ENCODE data around the gene USP7. TPM values are rescaled to one million over a fixed set of nuclear protein-coding genes. Genes with fewer than 3 reads are reported as not detected.
A peak's percentile ranks its signal among the peaks of the same experiment; 100 is the strongest.
"Not testable (repeated sequence)": the region's sequence is repeated elsewhere in the genome, so short reads cannot be mapped to it uniquely, and the experiment has no call there.

USP7 gene
- total RNA-seq, 1 donor = 55.3 TPM

- no peak for TF ChIP-seq CTCF (IDR thresholded peaks at IDR 0.05; ENCODE audit: insufficient read depth, low read length)
- no peak for DNase-seq (ENCODE audit: low read depth)
- no peak overlapping the region for H3K4me3 ChIP-seq (ENCODE audit: low read depth, low read length)
Measured at GRCh38 chr16:8975039-8975438, 11.3 kb upstream of the USP7 start.

GRCh38 chr16:8972843-8973586 is 9.3 kb upstream of the USP7 start:
- peak; percentile 84 for DNase-seq (ENCODE audit: low read depth)
- TF ChIP-seq CTCF (IDR thresholded peaks at IDR 0.05; ENCODE audit: insufficient read depth, low read length) = no peak
- H3K4me3 ChIP-seq (ENCODE audit: low read depth, low read length) = no peak overlapping the region

GRCh38 chr16:8971416-8971815 is 7.7 kb upstream of the USP7 start:
- no peak for DNase-seq (ENCODE audit: low read depth)
- no peak overlapping the region for H3K4me3 ChIP-seq (ENCODE audit: low read depth, low read length)
- TF ChIP-seq CTCF (IDR thresholded peaks at IDR 0.05; ENCODE audit: insufficient read depth, low read length) = no peak

GRCh38 chr16:8969202-8969897 is 5.6 kb upstream of the USP7 start:
- peak; percentile 6 for DNase-seq (ENCODE audit: low read depth)
- H3K4me3 ChIP-seq (ENCODE audit: low read depth, low read length) = not testable (repeated sequence)

GRCh38 chr16:8968054-8968453 is 4.3 kb upstream of the USP7 start:
- DNase-seq (ENCODE audit: low read depth) = not testable (repeated sequence)

GRCh38 chr16:8967132-8967821 is 3.6 kb upstream of the USP7 start:
- no peak for DNase-seq (ENCODE audit: low read depth)
- TF ChIP-seq CTCF (IDR thresholded peaks at IDR 0.05; ENCODE audit: insufficient read depth, low read length) = no peak
- no peak overlapping the region for H3K4me3 ChIP-seq (ENCODE audit: low read depth, low read length)

More at GRCh38 chr16:8968054-8968453, 4.3 kb upstream of the USP7 start:
- H3K4me3 ChIP-seq (ENCODE audit: low read depth, low read length) = not testable (repeated sequence)

GRCh38 chr16:8966817-8967131 is 3.1 kb upstream of the USP7 start:
- TF ChIP-seq CTCF (IDR thresholded peaks at IDR 0.05; ENCODE audit: insufficient read depth, low read length) = no peak
- DNase-seq (ENCODE audit: low read depth) = no peak
- no peak overlapping the region for H3K4me3 ChIP-seq (ENCODE audit: low read depth, low read length)
